Small intestine (tissue), 7 donors: Measurements from ENCODE around the gene OTOF. TPM values are rescaled to one million over a fixed set of nuclear protein-coding genes. Genes with fewer than 3 reads are reported as not detected.

Experiments
- DNase-seq, 2 donors: peaks; one replicate each; pipeline versions ENCODE4 v3.0.0 to v3.0.0-alpha.2; 2013
- FAIRE-seq: peaks from 2 replicates; lab custom pipeline; 2012; peaks lifted over from hg19 to GRCh38; lab: Jason Lieb, UNC
- H3K27ac ChIP-seq, 3 donors: one replicate each; pipeline ENCODE4 v1.5.1; 2013; ENCODE audit warnings: low read length in 2 of 3, mild to moderate bottlenecking in 2 of 3, control low read depth in 1 of 3, inconsistent platforms in 1 of 3, low read depth in 1 of 3, moderate library complexity in 1 of 3
- H3K27me3 ChIP-seq, 3 donors: one replicate each; pipeline ENCODE4 v1.6.1; 2013; ENCODE audit warnings: low read length in 3 of 3, inconsistent platforms in 1 of 3; ENCODE audit not compliant: control insufficient read depth in 3 of 3, insufficient read depth in 3 of 3
- H3K36me3 ChIP-seq, 3 donors: one replicate each; pipeline ENCODE4 v1.6.1; 2013; ENCODE audit warnings: low read length in 3 of 3, inconsistent platforms in 1 of 3, low read depth in 1 of 3, mild to moderate bottlenecking in 1 of 3, moderate library complexity in 1 of 3; ENCODE audit not compliant: control insufficient read depth in 3 of 3, insufficient read depth in 2 of 3
- H3K4me1 ChIP-seq, 3 donors: one replicate each; pipeline ENCODE4 v1.6.1; 2013; ENCODE audit warnings: low read length in 2 of 3, inconsistent platforms in 1 of 3, low read depth in 1 of 3, mild to moderate bottlenecking in 1 of 3, moderate library complexity in 1 of 3; ENCODE audit not compliant: control insufficient read depth in 3 of 3, insufficient read depth in 2 of 3
- H3K4me3 ChIP-seq, 3 donors: one replicate each; pipeline ENCODE4 v1.5.1; 2013; ENCODE audit warnings: low read length in 3 of 3, control low read depth in 1 of 3, inconsistent platforms in 1 of 3, low read depth in 1 of 3, mild to moderate bottlenecking in 1 of 3, moderate library complexity in 1 of 3
- H3K9me3 ChIP-seq, 2 donors: one replicate each; pipeline ENCODE4 v1.6.1; 2013; ENCODE audit warnings: low read depth in 1 of 2, low read length in 1 of 2; ENCODE audit not compliant: control insufficient read depth in 2 of 2, insufficient read depth in 1 of 2
- WGBS, 3 donors: extraction: QIAGEN DNeasy Blood & Tissue Kit; methylation state at CpG; one replicate each; pipeline ENCODE4 v1.1.7; 2013; 5-methylcytosine and 5-hydroxymethylcytosine counted together
- polyA plus RNA-seq, 4 donors: library from polyadenylated mRNA; stranded (reverse) in 3 of 4; unstranded in 1 of 4; fragments of 200-250 nt in 3 of 4; fragments of 120-200 nt in 1 of 4; gene quantifications; one replicate each; pipeline versions ENCODE4 v1.2.1 to v1.2.3, GENCODE V29; 2013
- donor health status: healthy with polysubstance abuse.
- donor health status: control.
- donor health status: control.
- donor health status: Bipolar disorder and iron deficiency.
- donor health status: healthy.

Gene OTOF
- polyA plus RNA-seq, 4 donors: 0.22 to 2.5 (median 0.46) TPM

- Histone ChIP-seq H3K27me3 (no peaks in the 10 kb centered on the region), H3K36me3 (peaks cover 0 to 11% (median 0%) of the 10 kb centered on the region in 3 donors), H3K4me3 (no peak overlapping the region), H3K9me3 (no peaks in the 10 kb centered on the region), H3K4me1 (peaks cover 0 to 17% (median 0%) of the 10 kb centered on the region in 3 donors), H3K27ac (no peak overlapping the region)
- 81 to 89% (median 83%) methylated on average over 14 to 22 of the region's 22 CpGs for WGBS, 3 donors
- DNase-seq (no peak), FAIRE-seq (no peak)
These were observed 2.0 kb downstream of the OTOF start for GRCh38 chr2:26475832-26476501.

- H3K36me3 ChIP-seq: peaks cover 0 to 14% (median 0%) of the 10 kb centered on the region in 3 donors
- FAIRE-seq (no peak), DNase-seq (no peak)
- H3K4me1 ChIP-seq: peaks cover 0 to 7% (median 0%) of the 10 kb centered on the region in 3 donors
- H3K27ac ChIP-seq: no peak overlapping the region
- H3K27me3 ChIP-seq: no peaks in the 10 kb centered on the region
- no peaks in the 10 kb centered on the region for H3K9me3 ChIP-seq
- 90 to 96% (median 90%) methylated on average over 5 to 6 of the region's 6 CpGs for WGBS, 3 donors
- no peak overlapping the region for H3K4me3 ChIP-seq
These were observed 2.9 kb downstream of the OTOF start for GRCh38 chr2:26475037-26475436.

GRCh38 chr2:26474261-26474785, 3.6 kb downstream of the OTOF start:
- WGBS, 3 donors: 93 to 95% (median 94%) methylated on average over 13 to 14 of the region's 14 CpGs

GRCh38 chr2:26473796-26474195, 4.1 kb downstream of the OTOF start:
- FAIRE-seq: no peak
- DNase-seq: no peak
- H3K27ac ChIP-seq: no peak overlapping the region
- 92 to 93% (median 92%) methylated on average over 2 to 9 of the region's 9 CpGs for WGBS, 3 donors
- H3K4me1 ChIP-seq: no peaks in the 10 kb centered on the region
- no peaks in the 10 kb centered on the region for H3K27me3 ChIP-seq
- H3K36me3 ChIP-seq: peaks cover 0 to 14% (median 0%) of the 10 kb centered on the region in 3 donors
- no peak overlapping the region for H3K4me3 ChIP-seq
- peaks cover 0 to 8% of the 10 kb centered on the region in 2 donors for H3K9me3 ChIP-seq

More at GRCh38 chr2:26474261-26474785, 3.6 kb downstream of the OTOF start:
- Histone ChIP-seq H3K4me3 (no peak overlapping the region), H3K36me3 (peaks cover 0 to 14% (median 0%) of the 10 kb centered on the region in 3 donors), H3K4me1 (peaks cover 0 to under 1% (median 0%) of the 10 kb centered on the region in 3 donors), H3K27ac (no peak overlapping the region), H3K27me3 (no peaks in the 10 kb centered on the region), H3K9me3 (peaks cover 0 to 5% of the 10 kb centered on the region in 2 donors)
- no peak for DNase-seq
- FAIRE-seq: no peak

GRCh38 chr2:26472821-26473655, 4.9 kb downstream of the OTOF start:
- H3K9me3 ChIP-seq: peaks cover 0 to 11% of the 10 kb centered on the region in 2 donors
- H3K27me3 ChIP-seq: no peaks in the 10 kb centered on the region
- no peak for FAIRE-seq
- H3K27ac ChIP-seq: no peak overlapping the region
- no peak overlapping the region for H3K4me3 ChIP-seq
- WGBS, 3 donors: 84 to 93% (median 86%) methylated on average over 30 to 34 of the region's 34 CpGs
- DNase-seq: no peak
- no peaks in the 10 kb centered on the region for H3K4me1 ChIP-seq
- H3K36me3 ChIP-seq: peaks cover 0 to 17% (median 0%) of the 10 kb centered on the region in 3 donors

GRCh38 chr2:26471766-26472706, 5.9 kb downstream of the OTOF start:
- FAIRE-seq (no peak), DNase-seq (no peak)
- Histone ChIP-seq H3K27ac (no peak overlapping the region), H3K9me3 (peaks cover 0 to 11% of the 10 kb centered on the region in 2 donors), H3K27me3 (no peaks in the 10 kb centered on the region), H3K4me1 (no peaks in the 10 kb centered on the region), H3K36me3 (peaks cover 0 to 18% (median 0%) of the 10 kb centered on the region in 3 donors), H3K4me3 (no peak overlapping the region)
- WGBS, 3 donors: 87 to 92% (median 90%) methylated on average over 25 of the region's 25 CpGs

GRCh38 chr2:26471289-26471688, 6.6 kb downstream of the OTOF start:
- FAIRE-seq (no peak), DNase-seq (no peak)
- no peaks in the 10 kb centered on the region for H3K27me3 ChIP-seq
- peaks cover 0 to 11% of the 10 kb centered on the region in 2 donors for H3K9me3 ChIP-seq
- H3K27ac ChIP-seq: no peak overlapping the region
- H3K4me1 ChIP-seq: no peaks in the 10 kb centered on the region
- H3K36me3 ChIP-seq: peaks cover 0 to 18% (median 0%) of the 10 kb centered on the region in 3 donors
- 45 to 51% (median 49%) methylated on average over 2 of the region's 2 CpGs for WGBS, 3 donors
- no peak overlapping the region for H3K4me3 ChIP-seq
